HUES64 (cell line): Measurements from ENCODE around the gene TMEM161A.
"Not testable (repeated sequence)": the region's sequence is repeated elsewhere in the genome, so short reads cannot be mapped to it uniquely, and the experiment has no call there.

Experiments used
- H3K27ac ChIP-seq: 2 replicates; pipeline ENCODE4 v1.7.0; 2013; ENCODE audit warnings: low read depth, low read length, inconsistent platforms
- H3K27me3 ChIP-seq: 2 replicates; pipeline ENCODE4 v1.6.1; 2013; ENCODE audit warnings: mild to moderate bottlenecking, low read length; ENCODE audit not compliant: insufficient read depth
- H3K36me3 ChIP-seq: 2 replicates; pipeline ENCODE4 v1.6.1; 2013; ENCODE audit warnings: mild to moderate bottlenecking, low read length; ENCODE audit not compliant: insufficient read depth
- H3K4me1 ChIP-seq: 2 replicates; pipeline ENCODE4 v1.6.1; 2013; ENCODE audit warnings: mild to moderate bottlenecking, low read length, moderate library complexity; ENCODE audit not compliant: insufficient read depth
- H3K4me3 ChIP-seq: 2 replicates; pipeline ENCODE4 v1.5.1; 2013; ENCODE audit warnings: mild to moderate bottlenecking, low read length, moderate library complexity
- H3K9ac ChIP-seq: 2 replicates; pipeline ENCODE4 v1.6.1; 2013; ENCODE audit warnings: mild to moderate bottlenecking, low read depth, low read length
- H3K9me3 ChIP-seq: 2 replicates; pipeline ENCODE4 v1.6.1; 2013; ENCODE audit warnings: low read depth, low read length; ENCODE audit not compliant: insufficient read depth
- WGBS: fragments of 150-250, 120-280 bp; methylation state at CpG from one replicate; pipeline ENCODE4 v1.1.7; 2013; ENCODE audit warnings: missing lambda C conversion rate; 5-methylcytosine and 5-hydroxymethylcytosine counted together

Gene TMEM161A

GRCh38 chr19:19152668-19153384 is 14.5 kb upstream of the TMEM161A start:
- no peaks in the 10 kb centered on the region for H3K36me3 ChIP-seq
- no peak overlapping the region for H3K9ac ChIP-seq
- no peaks in the 10 kb centered on the region for H3K9me3 ChIP-seq
- H3K27me3 ChIP-seq, result no peaks in the 10 kb centered on the region
- no peaks in the 10 kb centered on the region for H3K4me1 ChIP-seq
- no peak overlapping the region for H3K4me3 ChIP-seq
- 89% methylated on average over 13 of the region's 13 CpGs for WGBS
- no peak overlapping the region for H3K27ac ChIP-seq

- Histone ChIP-seq H3K4me1 (no peaks in the 10 kb centered on the region), H3K9me3 (no peaks in the 10 kb centered on the region), H3K27me3 (no peaks in the 10 kb centered on the region), H3K4me3 (no peak overlapping the region), H3K27ac (no peak overlapping the region), H3K36me3 (no peaks in the 10 kb centered on the region), H3K9ac (no peak overlapping the region)
- WGBS, result 84% methylated on average over 11 of the region's 11 CpGs
Observed at GRCh38 chr19:19151418-19151817, 13.1 kb upstream of the TMEM161A start.

- no peaks in the 10 kb centered on the region for H3K9me3 ChIP-seq
- H3K9ac ChIP-seq, result no peak overlapping the region
- 84% methylated on average over 2 of the region's 2 CpGs for whole genome bisulfite sequencing
Observed at GRCh38 chr19:19149435-19149834, 11.2 kb upstream of the TMEM161A start.

GRCh38 chr19:19148504-19148903 is 10.2 kb upstream of the TMEM161A start:
- 95% methylated on average over 8 of the region's 8 CpGs for WGBS
- H3K4me3 ChIP-seq, H3K36me3 ChIP-seq, H3K27ac ChIP-seq, H3K9ac ChIP-seq, H3K4me1 ChIP-seq, H3K9me3 ChIP-seq, H3K27me3 ChIP-seq: not testable (repeated sequence)

More at GRCh38 chr19:19149435-19149834, 11.2 kb upstream of the TMEM161A start:
- H3K27me3 ChIP-seq, result no peaks in the 10 kb centered on the region
- H3K4me1 ChIP-seq, result no peaks in the 10 kb centered on the region
- H3K36me3 ChIP-seq, result no peaks in the 10 kb centered on the region
- no peak overlapping the region for H3K4me3 ChIP-seq
- H3K27ac ChIP-seq, result no peak overlapping the region

GRCh38 chr19:19147344-19147743 is 9.1 kb upstream of the TMEM161A start:
- no peak overlapping the region for H3K4me3 ChIP-seq
- H3K9ac ChIP-seq, result no peak overlapping the region
- no peaks in the 10 kb centered on the region for H3K4me1 ChIP-seq
- WGBS, result 87% methylated on average over 5 of the region's 5 CpGs
- no peaks in the 10 kb centered on the region for H3K36me3 ChIP-seq
- H3K27ac ChIP-seq, result no peak overlapping the region
- no peaks in the 10 kb centered on the region; the same call in 1 of the 2 replicates for H3K27me3 ChIP-seq
- no peaks in the 10 kb centered on the region for H3K9me3 ChIP-seq

- Histone ChIP-seq H3K36me3 (no peaks in the 10 kb centered on the region), H3K27me3 (no peaks in the 10 kb centered on the region; the same call in 1 of the 2 replicates), H3K9me3 (no peaks in the 10 kb centered on the region), H3K4me3 (no peak overlapping the region), H3K27ac (no peak overlapping the region), H3K4me1 (no peaks in the 10 kb centered on the region), H3K9ac (no peak overlapping the region)
- 94% methylated on average over 7 of the region's 7 CpGs for WGBS
Observed at GRCh38 chr19:19146865-19147264, 8.6 kb upstream of the TMEM161A start.

- no peak overlapping the region; the same call in 1 of the 2 replicates for H3K4me3 ChIP-seq
- no peaks in the 10 kb centered on the region for H3K36me3 ChIP-seq
- no peak overlapping the region for H3K27ac ChIP-seq
- no peaks in the 10 kb centered on the region; the same call in 1 of the 2 replicates for H3K27me3 ChIP-seq
- no peaks in the 10 kb centered on the region for H3K9me3 ChIP-seq
- 51% methylated on average over 47 of the region's 47 CpGs for WGBS
- no peaks in the 10 kb centered on the region for H3K4me1 ChIP-seq
- no peak overlapping the region for H3K9ac ChIP-seq
Observed at GRCh38 chr19:19145684-19146608, 7.7 kb upstream of the TMEM161A start.

GRCh38 chr19:19145281-19145680 is 7.0 kb upstream of the TMEM161A start:
- H3K9ac ChIP-seq, result no peak overlapping the region
- no peaks in the 10 kb centered on the region; the same call in 1 of the 2 replicates for H3K27me3 ChIP-seq
- 93% methylated on average over 17 of the region's 17 CpGs for WGBS
- no peaks in the 10 kb centered on the region for H3K9me3 ChIP-seq
- H3K4me3 ChIP-seq, result no peak overlapping the region
- no peak overlapping the region for H3K27ac ChIP-seq
- no peaks in the 10 kb centered on the region for H3K4me1 ChIP-seq
- H3K36me3 ChIP-seq, result no peaks in the 10 kb centered on the region

GRCh38 chr19:19142347-19142746 is 4.1 kb upstream of the TMEM161A start:
- H3K9me3 ChIP-seq, result no peaks in the 10 kb centered on the region
- no peak overlapping the region for H3K9ac ChIP-seq
- H3K4me3 ChIP-seq, result no peak overlapping the region
- H3K4me1 ChIP-seq, result 0 out of 2 replicates have a peak, but pooled peaks cover 3% of the 10 kb centered on the region
- H3K27ac ChIP-seq, result no peak overlapping the region
- 92% methylated on average over 12 of the region's 12 CpGs for WGBS
- H3K27me3 ChIP-seq, result peaks cover 5% of the 10 kb centered on the region
- no peaks in the 10 kb centered on the region for H3K36me3 ChIP-seq

- Histone ChIP-seq H3K27me3 (peaks cover 7% of the 10 kb centered on the region), H3K27ac (no peak overlapping the region), H3K9ac (no peak overlapping the region), H3K4me1 (0 out of 2 replicates have a peak, but pooled peaks cover 3% of the 10 kb centered on the region), H3K36me3 (no peaks in the 10 kb centered on the region), H3K4me3 (no peak overlapping the region), H3K9me3 (no peaks in the 10 kb centered on the region)
- 66% methylated on average over 5 of the region's 5 CpGs for WGBS
Observed at GRCh38 chr19:19140476-19140875, 2.2 kb upstream of the TMEM161A start.

- Histone ChIP-seq H3K9me3 (no peaks in the 10 kb centered on the region), H3K27me3 (peaks cover 7% of the 10 kb centered on the region), H3K27ac (no peak overlapping the region), H3K36me3 (no peaks in the 10 kb centered on the region), H3K4me3 (no peak overlapping the region), H3K9ac (no peak overlapping the region), H3K4me1 (0 out of 2 replicates have a peak, but pooled peaks cover 3% of the 10 kb centered on the region)
- 49% methylated on average over 5 of the region's 5 CpGs for WGBS
Observed at GRCh38 chr19:19139876-19140229, 1.6 kb upstream of the TMEM161A start.
